ENCODE measurements around the gene PIP5KL1. TPM values are rescaled to one million over a fixed set of nuclear protein-coding genes. Genes with fewer than 3 reads are reported as not detected.
A peak's percentile ranks its signal among the peaks of the same experiment; 100 is the strongest.
"Not testable (repeated sequence)": the region's sequence is repeated elsewhere in the genome, so short reads cannot be mapped to it uniquely, and the experiment has no call there.

Gene PIP5KL1
- total and polyA plus RNA-seq, 9 donors = 0.10 to 4.0 (median 1.9) TPM

DNA sequence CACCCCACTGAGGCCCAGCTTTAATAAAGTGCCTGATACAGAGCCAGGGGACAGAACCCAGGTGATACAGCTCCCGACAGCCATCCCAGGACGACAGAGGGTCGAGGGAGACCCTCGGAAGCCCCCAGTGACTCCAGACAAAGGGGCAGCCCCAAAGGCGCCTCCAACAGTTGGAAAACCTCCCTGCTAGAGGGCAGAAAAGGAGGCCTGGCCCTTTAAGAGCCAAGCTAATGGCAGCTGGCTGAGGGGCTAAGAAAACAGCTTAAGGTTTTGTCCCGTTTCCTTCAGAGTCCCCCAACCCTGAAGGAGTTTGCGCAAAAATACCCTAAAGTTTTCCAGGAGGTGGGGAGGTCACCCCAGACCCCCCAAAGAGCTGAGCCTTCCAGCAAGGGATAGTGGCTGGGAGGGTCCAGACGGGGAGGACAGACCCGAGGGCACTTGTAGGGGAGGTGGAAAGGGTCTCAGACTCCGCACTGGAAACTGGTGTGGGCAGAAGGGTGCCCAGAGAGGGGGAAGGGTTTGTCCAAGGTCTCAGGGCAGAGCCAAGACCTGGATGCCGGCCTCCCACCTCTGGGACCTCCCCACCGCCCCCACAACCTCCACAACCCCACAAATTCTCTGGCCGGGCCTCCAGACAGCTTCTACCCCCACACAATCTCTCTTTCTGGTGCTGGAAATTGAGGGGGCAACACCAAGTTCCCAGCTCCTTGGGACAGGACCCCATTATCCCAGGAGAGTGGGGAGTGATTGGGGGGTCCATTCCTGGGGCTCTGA is 44.9 kb downstream of the PIP5KL1 start:
- Histone ChIP-seq H3K9me3 (no peaks in the 10 kb centered on the region), H3K4me3 (no peak overlapping the region), H3K27ac (no peak overlapping the region), H3K27me3 (no peaks in the 10 kb centered on the region), H3K4me1 (ENCODE audit: insufficient read depth) (no peaks in the 10 kb centered on the region), H3K36me3 (no peaks in the 10 kb centered on the region)
- intact Hi-C loops (cut with DNase I) = no loop called here
- TF ChIP-seq POLR2A (IDR thresholded peaks at IDR 0.05) (no peak), EP300 (IDR thresholded peaks at IDR 0.05) (no peak)
- TF ChIP-seq, protein P1, sequence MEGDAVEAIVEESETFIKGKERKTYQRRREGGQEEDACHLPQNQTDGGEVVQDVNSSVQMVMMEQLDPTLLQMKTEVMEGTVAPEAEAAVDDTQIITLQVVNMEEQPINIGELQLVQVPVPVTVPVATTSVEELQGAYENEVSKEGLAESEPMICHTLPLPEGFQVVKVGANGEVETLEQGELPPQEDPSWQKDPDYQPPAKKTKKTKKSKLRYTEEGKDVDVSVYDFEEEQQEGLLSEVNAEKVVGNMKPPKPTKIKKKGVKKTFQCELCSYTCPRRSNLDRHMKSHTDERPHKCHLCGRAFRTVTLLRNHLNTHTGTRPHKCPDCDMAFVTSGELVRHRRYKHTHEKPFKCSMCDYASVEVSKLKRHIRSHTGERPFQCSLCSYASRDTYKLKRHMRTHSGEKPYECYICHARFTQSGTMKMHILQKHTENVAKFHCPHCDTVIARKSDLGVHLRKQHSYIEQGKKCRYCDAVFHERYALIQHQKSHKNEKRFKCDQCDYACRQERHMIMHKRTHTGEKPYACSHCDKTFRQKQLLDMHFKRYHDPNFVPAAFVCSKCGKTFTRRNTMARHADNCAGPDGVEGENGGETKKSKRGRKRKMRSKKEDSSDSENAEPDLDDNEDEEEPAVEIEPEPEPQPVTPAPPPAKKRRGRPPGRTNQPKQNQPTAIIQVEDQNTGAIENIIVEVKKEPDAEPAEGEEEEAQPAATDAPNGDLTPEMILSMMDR (IDR thresholded peaks at IDR 0.05) = no peak
- DNase-seq = peak in 2 of 5 donors; percentile 15 to 18
- 66 to 72% (median 69%) methylated on average over 13 of the region's 13 CpGs for WGBS, 3 donors

- H3K4me3 ChIP-seq = no peak overlapping the region
- intact Hi-C loops (cut with DNase I) = no loop called here
- no peaks in the 10 kb centered on the region for H3K4me1 ChIP-seq (ENCODE audit: insufficient read depth)
- TF ChIP-seq EP300 (IDR thresholded peaks at IDR 0.05) = no peak
- no peak for TF ChIP-seq POLR2A (IDR thresholded peaks at IDR 0.05)
- TF ChIP-seq, protein P1 (IDR thresholded peaks at IDR 0.05) = no peak
- H3K36me3 ChIP-seq = no peaks in the 10 kb centered on the region
- 72 to 83% (median 76%) methylated on average over 15 of the region's 15 CpGs for WGBS, 3 donors
- no peaks in the 10 kb centered on the region for H3K27me3 ChIP-seq
- DNase-seq = peak in 1 of 5 donors; percentile 18
- H3K27ac ChIP-seq = no peak overlapping the region
- no peaks in the 10 kb centered on the region for H3K9me3 ChIP-seq
Measured at GRCh38 chr9:127884976-127885490, 45.5 kb downstream of the PIP5KL1 start.

DNA sequence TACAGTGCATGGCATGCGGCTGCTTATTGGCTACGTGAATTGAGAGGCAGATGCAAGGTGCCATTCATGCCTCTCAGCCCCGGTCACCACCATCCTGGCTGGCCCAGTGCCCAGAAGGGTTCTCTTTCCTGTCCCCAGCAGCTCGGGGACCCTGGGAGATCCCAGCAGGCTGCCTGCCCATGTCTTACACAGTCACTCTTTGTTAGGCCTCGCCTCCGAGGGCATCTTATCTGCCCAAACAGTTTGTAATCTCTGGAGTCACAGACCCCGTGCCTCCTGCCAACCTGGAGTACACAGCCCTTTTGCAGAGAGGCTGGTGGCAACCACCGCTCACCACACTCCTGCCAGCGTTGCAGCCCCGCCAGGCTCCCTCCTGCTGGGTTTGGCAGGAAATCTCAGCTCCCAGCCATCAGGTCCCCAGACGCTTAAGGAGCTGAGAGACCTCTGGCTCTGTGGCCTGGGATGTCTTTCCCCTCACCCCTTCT is 46.1 kb downstream of the PIP5KL1 start:
- WGBS, 3 donors = 69 to 74% (median 70%) methylated on average over 11 of the region's 11 CpGs
- peak in 3 of 5 donors; percentile 20 to 62 (median 47) for DNase-seq
- no peaks in the 10 kb centered on the region for H3K27me3 ChIP-seq
- no peaks in the 10 kb centered on the region for H3K4me1 ChIP-seq (ENCODE audit: insufficient read depth)
- intact Hi-C loops (cut with DNase I) = no loop called here
- H3K27ac ChIP-seq = no peak overlapping the region
- H3K4me3 ChIP-seq = no peak overlapping the region
- no peaks in the 10 kb centered on the region for H3K9me3 ChIP-seq
- no peaks in the 10 kb centered on the region for H3K36me3 ChIP-seq
- no peak for TF ChIP-seq EP300 (IDR thresholded peaks at IDR 0.05)
- TF ChIP-seq POLR2A (IDR thresholded peaks at IDR 0.05) = no peak
- TF ChIP-seq, protein P1 (IDR thresholded peaks at IDR 0.05) = no peak

- TF ChIP-seq, protein P1 (IDR thresholded peaks at IDR 0.05) = no peak
- no peak for TF ChIP-seq EP300 (IDR thresholded peaks at IDR 0.05)
- no peak for TF ChIP-seq POLR2A (IDR thresholded peaks at IDR 0.05)
Measured at GRCh38 chr9:127883959-127884358, 46.6 kb downstream of the PIP5KL1 start.

GRCh38 chr9:127881715-127882114 is 48.9 kb downstream of the PIP5KL1 start:
- H3K27me3 ChIP-seq; H3K4me1 ChIP-seq (ENCODE audit: insufficient read depth); DNase-seq; H3K36me3 ChIP-seq; H3K9me3 ChIP-seq; H3K27ac ChIP-seq; H3K4me3 ChIP-seq; intact Hi-C loops (cut with DNase I): not testable (repeated sequence)
- WGBS, 3 donors = 66 to 79% (median 69%) methylated on average over 3 of the region's 3 CpGs

More at GRCh38 chr9:127883959-127884358, 46.6 kb downstream of the PIP5KL1 start:
- no peak overlapping the region for H3K4me3 ChIP-seq
- peak in 1 of 5 donors; percentile 28 for DNase-seq
- H3K4me1 ChIP-seq (ENCODE audit: insufficient read depth) = no peaks in the 10 kb centered on the region
- no peaks in the 10 kb centered on the region for H3K36me3 ChIP-seq
- no peaks in the 10 kb centered on the region for H3K27me3 ChIP-seq
- 69 to 81% (median 73%) methylated on average over 7 of the region's 7 CpGs for WGBS, 3 donors
- H3K27ac ChIP-seq = no peak overlapping the region
- H3K9me3 ChIP-seq = no peaks in the 10 kb centered on the region
- intact Hi-C loops (cut with DNase I) = no loop called here

All from ovary (tissue), 9 donors.